IMR-90 (cell line): Measurements from ENCODE around the gene PDS5A. TPM values are rescaled to one million over a fixed set of nuclear protein-coding genes. Genes with fewer than 3 reads are reported as not detected.

ENCODE experiments used
- ATAC-seq: fragments of 200-7000 bp; cut with Tn5 transposase; 2 replicates; pipeline ENCODE4 v1.9.1; 2020; ENCODE audit warnings: low read depth, mild to moderate bottlenecking, moderate library complexity
- BruUV-seq: library from RNA; stranded (reverse); fragments of 400-500 nt; replicated peaks from 2 replicates; lab custom pipeline; 2021; lab: Mats Ljungman, UMichigan
- CTCF ChIA-PET: fragments of 300-600 bp; formaldehyde crosslinking; extraction: SDS; loops from one replicate; lab custom pipeline; 2021; ENCODE audit warnings: antibody characterized with exemption; lab: Yijun Ruan, JAX
- POLR2A ChIA-PET: fragments of 300-600 bp; sonication (Branson Sonifier 250); formaldehyde crosslinking; loops from one replicate; lab custom pipeline; 2022; ENCODE audit warnings: antibody characterized with exemption; ENCODE audit not compliant: unreplicated experiment; lab: Charles Lee
- DNase-seq: peaks from one replicate; pipeline ENCODE4 v3.0.0; 2013
- H2AFZ ChIP-seq: replicated peaks from 2 replicates; pipeline ENCODE3; 2013; ENCODE audit warnings: low read length, mild to moderate bottlenecking; ENCODE audit not compliant: poor library complexity
- H2AK5ac ChIP-seq: 2 replicates; pipeline ENCODE4 v1.6.1; 2013; ENCODE audit warnings: low read depth, low read length, inconsistent platforms
- H2AK9ac ChIP-seq: replicated peaks from 2 replicates; pipeline ENCODE3; 2013; ENCODE audit warnings: mild to moderate bottlenecking, low read depth, low read length, moderate library complexity; ENCODE audit not compliant: poor library complexity
- H2BK120ac ChIP-seq: 2 replicates; pipeline ENCODE4 v1.6.1; 2013; ENCODE audit warnings: low read depth, low read length, inconsistent platforms
- H2BK15ac ChIP-seq: 3 replicates; pipeline ENCODE4 v1.6.1; 2013; ENCODE audit warnings: low read depth, low read length, inconsistent platforms
- H2BK20ac ChIP-seq: 2 replicates; pipeline ENCODE4 v1.6.1; 2013; ENCODE audit warnings: low read depth, mild to moderate bottlenecking, inconsistent platforms, low read length, moderate library complexity
- H2BK5ac ChIP-seq: 2 replicates; pipeline ENCODE4 v1.6.1; 2013; ENCODE audit warnings: mild to moderate bottlenecking, low read depth, low read length, inconsistent platforms; ENCODE audit not compliant: poor library complexity, severe bottlenecking
- H3K14ac ChIP-seq: replicated peaks from 2 replicates; pipeline ENCODE4 v1.6.1; 2013; ENCODE audit warnings: low read depth, low read length, inconsistent platforms
- H3K18ac ChIP-seq: 2 replicates; pipeline ENCODE4 v1.6.1; 2013; ENCODE audit warnings: low read depth, low read length, control low read depth
- H3K23ac ChIP-seq: 2 replicates; pipeline ENCODE4 v1.6.1; 2013; ENCODE audit warnings: low read depth, low read length, inconsistent platforms
- H3K27ac ChIP-seq: 2 replicates; pipeline ENCODE4 v1.5.1; 2013; ENCODE audit warnings: mild to moderate bottlenecking, control low read depth, low read length; ENCODE audit not compliant: insufficient read depth
- H3K27me3 ChIP-seq: 2 replicates; pipeline ENCODE4 v1.6.1; 2013; ENCODE audit warnings: low read length; ENCODE audit not compliant: control insufficient read depth, insufficient read depth
- H3K36me3 ChIP-seq: 2 replicates; pipeline ENCODE4 v1.6.1; 2013; ENCODE audit warnings: low read length, mixed read lengths; ENCODE audit not compliant: control insufficient read depth, insufficient read depth
- H3K4ac ChIP-seq: 2 replicates; pipeline ENCODE4 v1.6.1; 2013; ENCODE audit warnings: low read depth, low read length, inconsistent platforms
- H3K4me1 ChIP-seq: 2 replicates; pipeline ENCODE4 v1.6.1; 2013; ENCODE audit warnings: low read length, mixed read lengths; ENCODE audit not compliant: control insufficient read depth, insufficient read depth
- H3K4me2 ChIP-seq: 2 replicates; pipeline ENCODE4 v1.6.1; 2013; ENCODE audit warnings: low read depth, mild to moderate bottlenecking, control low read depth, low read length, moderate library complexity
- H3K4me3 ChIP-seq: 2 replicates; pipeline ENCODE4 v1.5.1; 2013; ENCODE audit warnings: low read depth, mild to moderate bottlenecking, control low read depth, low read length, moderate library complexity; ENCODE audit not compliant: insufficient read depth
- H3K56ac ChIP-seq: 2 replicates; pipeline ENCODE4 v1.6.1; 2013; ENCODE audit warnings: low read length, inconsistent platforms; ENCODE audit not compliant: insufficient read depth; ENCODE audit errors: extremely low read depth
- H3K79me1 ChIP-seq, 2 experiments: 2 replicates each; pipeline ENCODE4 v1.6.1; 2013; ENCODE audit warnings: low read length in 2 of 2, inconsistent platforms in 1 of 2, low read depth in 1 of 2
- H3K9ac ChIP-seq: 2 replicates; pipeline ENCODE4 v1.6.1; 2013; ENCODE audit warnings: low read depth, low read length, control low read depth
- H3K9me1 ChIP-seq: 2 replicates; pipeline ENCODE4 v1.6.1; 2013; ENCODE audit warnings: low read length, inconsistent platforms; ENCODE audit not compliant: insufficient read depth
- H3K9me3 ChIP-seq: 2 replicates; pipeline ENCODE4 v1.6.1; 2013; ENCODE audit warnings: low read length; ENCODE audit not compliant: control insufficient read depth, insufficient read depth
- H4K20me1 ChIP-seq: 2 replicates; pipeline ENCODE4 v1.6.1; 2013; ENCODE audit warnings: low read length, inconsistent platforms; ENCODE audit not compliant: insufficient read depth
- H4K5ac ChIP-seq: 2 replicates; pipeline ENCODE4 v1.6.1; 2013; ENCODE audit warnings: mild to moderate bottlenecking, low read depth, low read length, control low read depth
- H4K8ac ChIP-seq, 2 experiments: 2 replicates each; pipeline ENCODE4 v1.6.1; 2013; ENCODE audit warnings: low read depth in 2 of 2, low read length in 2 of 2, control low read depth in 1 of 2, inconsistent platforms in 1 of 2
- H4K91ac ChIP-seq: 2 replicates; pipeline ENCODE4 v1.6.1; 2013; ENCODE audit warnings: low read depth, low read length, inconsistent platforms; ENCODE audit not compliant: insufficient read depth
- BHLHE40 ChIP-seq: fragments of 150-350 bp; IDR thresholded peaks from 2 replicates; pipeline ENCODE4 v1.6.1; 2016; ENCODE audit warnings: mild to moderate bottlenecking, low read depth, low read length
- CHD1 ChIP-seq: IDR thresholded peaks from 2 replicates; pipeline ENCODE4 v1.6.1; 2012; ENCODE audit warnings: low read depth, low read length, improper control_type of control experiment
- CTCF ChIP-seq: conservative IDR thresholded peaks from 2 replicates; pipeline ENCODE4 v1.5.1; 2012; ENCODE audit warnings: mild to moderate bottlenecking, low read depth, low read length, improper control_type of control experiment
- ELK1 ChIP-seq: fragments of 150-350 bp; IDR thresholded peaks from 2 replicates; pipeline ENCODE4 v1.6.1; 2016; ENCODE audit warnings: low read depth, mild to moderate bottlenecking, low read length, moderate library complexity, borderline replicate concordance
- FOS ChIP-seq: fragments of 150-350 bp; IDR thresholded peaks from 2 replicates; pipeline ENCODE4 v1.6.1; 2016; ENCODE audit warnings: low read depth, low read length
- MAFK ChIP-seq: IDR thresholded peaks from 2 replicates; pipeline ENCODE4 v1.6.1; 2012; ENCODE audit warnings: low read depth, low read length, improper control_type of control experiment
- MXI1 ChIP-seq: IDR thresholded peaks from 2 replicates; pipeline ENCODE4 v1.6.1; 2012; ENCODE audit warnings: low read depth, mild to moderate bottlenecking, low read length, moderate library complexity, borderline replicate concordance
- NFE2L2 ChIP-seq: fragments of 150-350 bp; IDR thresholded peaks from 2 replicates; pipeline ENCODE4 v1.6.1; 2016; ENCODE audit warnings: low read depth, mild to moderate bottlenecking, low read length
- POLR2A ChIP-seq: IDR thresholded peaks from 2 replicates; pipeline ENCODE4 v1.6.1; 2012; ENCODE audit warnings: mild to moderate bottlenecking, low read depth, low read length
- RAD21 ChIP-seq: IDR thresholded peaks from 2 replicates; pipeline ENCODE4 v1.6.1; 2012; ENCODE audit warnings: low read length, improper control_type of control experiment
- RCOR1 ChIP-seq: IDR thresholded peaks from 2 replicates; pipeline ENCODE4 v1.6.1; 2012; ENCODE audit warnings: mild to moderate bottlenecking, low read length, improper control_type of control experiment; ENCODE audit not compliant: insufficient replicate concordance
- RFX5 ChIP-seq: IDR thresholded peaks from 2 replicates; pipeline ENCODE4 v1.8.0; 2012; ENCODE audit warnings: low read depth, mild to moderate bottlenecking, low read length, moderate library complexity
- SMC3 ChIP-seq: fragments of 150-350 bp; IDR thresholded peaks from 2 replicates; pipeline ENCODE4 v1.6.1; 2016; ENCODE audit warnings: low read depth, mild to moderate bottlenecking, antibody characterized with exemption, low read length, moderate library complexity
- USF2 ChIP-seq: fragments of 150-350 bp; IDR thresholded peaks from 2 replicates; pipeline ENCODE4 v1.6.1; 2017; ENCODE audit warnings: mild to moderate bottlenecking, antibody characterized with exemption, low read length, low read depth
- WGBS, 2 experiments: methylation state at CpG; one replicate each; pipeline versions ENCODE4 v1.1.5 to v1.1.7; 2013; ENCODE audit warnings: missing lambda C conversion rate in 2 of 2; ENCODE audit not compliant: insufficient read length in 1 of 2; ENCODE audit errors: extremely low coverage in 2 of 2; 5-methylcytosine and 5-hydroxymethylcytosine counted together
- dilution Hi-C: fragments of 300-500 bp; cut with HindIII; formaldehyde crosslinking; loops from one replicate; pipeline ENCODE4 v1.14.3; 2018; ENCODE audit warnings: low sequenced_read_pairs; ENCODE audit not compliant: unreplicated experiment
- in situ Hi-C: fragments of 300-500 bp; cut with MboI; formaldehyde crosslinking; loops from 3 replicates; pipeline ENCODE4 v1.14.3; 2019; ENCODE audit warnings: low sequenced_read_pairs, inconsistent platforms, mixed read lengths
- intact Hi-C: fragments of 100-400 bp; cut with micrococcal nuclease; formaldehyde crosslinking; loops from 2 replicates; pipeline ENCODE4 v1.10.0; 2022
- polyA plus RNA-seq, 3 experiments: library from polyadenylated mRNA; depleted of rRNA; stranded (reverse); fragments of >200 nt; gene quantifications; 2 replicates each; pipeline ENCODE4 v1.2.3, GENCODE V29; 2012; ENCODE audit warnings: low replicate concordance in 1 of 3
- total RNA-seq: library from RNA; depleted of rRNA; stranded (reverse); fragments of >200 nt; gene quantifications from 2 replicates; pipeline ENCODE4 v1.2.3, GENCODE V29; 2012

PDS5A gene
- total and polyA plus RNA-seq, 2 of the 4 experiments (the other 2 are of a cell fraction): 16.3 to 33.5 TPM

GRCh38 chr4:39970671-39971640 is 6.8 kb downstream of the PDS5A start:
- Histone ChIP-seq H3K23ac (no peak overlapping the region), H3K4me1 (peaks cover 2% of the 10 kb centered on the region), H2AK9ac (no peak overlapping the region), H3K9me3 (no peaks in the 10 kb centered on the region), H2AK5ac (no peak overlapping the region), H2AFZ (no peak overlapping the region), H2BK15ac (no peak overlapping the region), H4K20me1 (peaks cover 55% of the 10 kb centered on the region), H4K8ac (no peak overlapping the region), H2BK120ac (no peak overlapping the region), H2BK20ac (no peak overlapping the region), H3K9me1 (peaks cover 12% of the 10 kb centered on the region), H3K4ac (no peak overlapping the region), H3K14ac (no peak overlapping the region), H2BK5ac (no peak overlapping the region), H3K18ac (no peak overlapping the region), H3K79me1 (peaks cover 8 to 48% of the 10 kb centered on the region in 2 experiments; a peak in 3 of 4 replicates), H3K27me3 (no peaks in the 10 kb centered on the region), H3K56ac (no peak overlapping the region), H3K36me3 (peaks cover 11% of the 10 kb centered on the region), H3K27ac (no peak overlapping the region), H4K5ac (no peak overlapping the region), H3K4me3 (no peak overlapping the region), H3K9ac (no peak overlapping the region), H3K4me2 (no peak overlapping the region), H4K91ac (no peak overlapping the region)
- DNase-seq: no peak
- POLR2A ChIA-PET: interaction anchor here (0.9 kb wide), 1 partner anchor 273 kb away, joined by 7 read pairs; the partner anchor contains the start of gene UBE2K
- no peak for ATAC-seq
- CTCF ChIA-PET: no interaction called here
- dilution Hi-C loops (no loop called here), intact Hi-C loops (no loop called here), in situ Hi-C loops (loop anchor here (10.0 kb wide), 1 partner anchor 506 kb away; no protein-coding TSS in a partner anchor)
- WGBS, 2 experiments: 95% methylated on average over 4 of the region's 18 CpGs; no CpG with 5 or more reads in 1 of the 2 experiments
- BruUV-seq: no TSS peak
- TF ChIP-seq BHLHE40 (no peak), RAD21 (no peak), FOS (no peak), RFX5 (no peak), ELK1 (no peak), POLR2A (no peak), MAFK (no peak), RCOR1 (no peak), SMC3 (no peak), CTCF (no peak), CHD1 (no peak), NFE2L2 (no peak), USF2 (no peak), MXI1 (no peak)
